GM19025 (cell line): ENCODE data around the gene TNIK.

ENCODE experiments used
- ATAC-seq: cut with Tn5 transposase; IDR thresholded peaks from one replicate; pipeline ENCODE4 v1.9.1; 2021; ENCODE audit warnings: mild to moderate bottlenecking, low read depth, moderate library complexity; ENCODE audit not compliant: unreplicated experiment

TNIK gene

DNA sequence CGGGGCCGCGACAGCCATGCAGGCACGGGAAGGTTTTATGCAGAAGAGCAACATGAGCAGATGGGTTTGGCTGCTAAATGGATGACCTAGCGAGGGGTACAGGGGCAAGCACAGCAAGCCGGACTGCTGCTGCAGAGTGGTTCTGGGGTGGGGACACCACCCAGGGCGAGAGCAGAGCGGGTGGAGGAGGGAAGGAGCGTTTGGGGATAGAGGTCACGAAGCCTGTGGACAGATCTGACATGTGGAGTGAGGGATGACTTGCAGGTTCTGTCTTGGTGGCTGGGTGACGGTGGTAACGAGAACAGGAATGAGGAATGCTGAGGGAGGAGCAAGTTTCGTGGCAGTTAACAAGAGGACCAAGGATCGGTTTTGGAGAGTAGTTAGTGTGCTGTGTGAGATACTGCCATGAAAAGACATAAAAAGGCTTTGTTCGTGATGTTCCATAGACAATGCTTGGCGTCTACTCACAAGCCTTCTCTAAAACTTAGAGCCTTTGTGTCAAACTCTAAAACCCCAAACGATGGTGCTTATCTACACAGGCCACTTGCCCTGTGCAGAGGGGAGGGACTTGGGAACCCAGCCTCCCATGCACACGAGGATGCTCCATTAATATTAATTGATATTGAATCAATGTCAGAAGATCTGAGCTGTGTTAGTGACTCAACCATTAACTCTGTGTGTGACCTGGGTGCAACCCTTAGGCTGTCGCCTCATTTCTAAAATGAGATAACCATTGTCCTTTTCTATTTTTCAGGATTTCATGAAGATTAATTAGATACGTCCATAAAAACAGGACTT is 301.0 kb downstream of the TNIK start:
- no peak for ATAC-seq

DNA sequence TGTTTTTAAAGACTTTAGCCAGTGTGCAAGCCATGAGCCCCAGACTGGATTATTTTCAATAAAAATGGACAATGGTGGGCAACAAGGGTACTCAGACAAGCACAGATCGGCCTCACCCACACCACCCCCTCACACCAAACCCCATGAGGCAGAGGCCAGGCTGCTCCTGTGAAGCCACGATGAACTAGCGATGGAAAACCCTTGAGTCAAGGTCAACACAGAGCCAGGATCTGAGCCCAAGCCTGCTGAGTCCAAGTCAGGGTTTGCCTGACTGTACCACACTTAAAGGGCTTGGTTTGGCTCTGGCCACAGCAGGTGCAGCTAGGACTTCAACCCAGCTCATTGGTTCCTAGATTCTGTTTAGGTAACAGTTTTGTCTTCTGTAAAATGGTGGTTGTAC is 302.2 kb downstream of the TNIK start:
- ATAC-seq = no peak

DNA sequence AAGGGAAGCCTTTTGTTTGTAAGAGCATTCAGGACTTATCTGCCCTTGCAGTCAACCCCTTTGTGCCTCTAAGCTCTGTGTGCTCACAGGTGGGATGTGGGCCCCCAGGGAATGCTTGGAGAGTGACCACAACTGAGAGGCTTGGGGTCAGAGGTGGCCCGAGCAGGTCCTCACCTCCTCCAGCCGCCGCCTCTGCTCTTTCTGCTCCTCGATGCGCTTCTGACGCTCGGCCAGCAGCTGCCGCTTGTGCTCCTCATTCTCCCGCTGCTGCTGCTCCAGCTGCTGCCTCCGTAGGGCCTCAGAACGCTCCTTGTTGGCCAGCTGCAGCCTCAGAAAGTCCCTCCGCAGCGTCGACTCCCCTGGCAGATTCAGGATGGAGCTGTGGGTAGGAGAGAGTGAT is 302.9 kb downstream of the TNIK start:
- ATAC-seq = no peak

- no peak for ATAC-seq
These were observed 303.7 kb downstream of the TNIK start for GRCh38 chr3:171156401-171157010.

DNA sequence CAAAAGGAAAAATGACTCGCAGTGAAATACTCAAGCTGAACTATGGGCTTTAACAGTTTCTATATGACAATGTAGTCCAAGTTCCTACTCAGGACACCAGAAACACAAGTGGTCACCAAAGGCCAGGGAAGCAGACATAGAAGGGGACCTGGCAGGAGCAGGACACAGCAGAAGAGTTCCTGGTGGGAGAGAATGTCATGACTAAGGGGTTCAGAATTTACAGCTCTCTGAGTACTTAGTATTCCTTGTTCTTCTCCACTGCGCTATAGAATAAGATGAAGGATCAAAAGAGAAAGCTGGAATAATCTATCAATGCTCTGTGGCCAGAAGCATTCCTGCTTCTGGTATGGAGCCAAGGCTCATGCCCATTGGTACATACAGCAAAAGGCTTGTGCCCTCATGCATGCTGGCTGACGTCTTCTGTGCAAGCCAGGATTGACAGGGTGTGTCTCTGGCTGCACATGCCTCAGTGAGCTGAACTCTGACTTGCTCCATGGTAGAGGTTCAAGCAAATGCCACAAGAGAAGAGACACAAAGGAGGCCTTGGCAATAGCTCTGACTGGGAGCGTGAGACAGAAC is 305.0 kb downstream of the TNIK start:
- ATAC-seq = no peak

- no peak for ATAC-seq
These were observed 309.3 kb downstream of the TNIK start for GRCh38 chr3:171150945-171151344.

GRCh38 chr3:171149526-171150116 is 310.6 kb downstream of the TNIK start:
- ATAC-seq = no peak

DNA sequence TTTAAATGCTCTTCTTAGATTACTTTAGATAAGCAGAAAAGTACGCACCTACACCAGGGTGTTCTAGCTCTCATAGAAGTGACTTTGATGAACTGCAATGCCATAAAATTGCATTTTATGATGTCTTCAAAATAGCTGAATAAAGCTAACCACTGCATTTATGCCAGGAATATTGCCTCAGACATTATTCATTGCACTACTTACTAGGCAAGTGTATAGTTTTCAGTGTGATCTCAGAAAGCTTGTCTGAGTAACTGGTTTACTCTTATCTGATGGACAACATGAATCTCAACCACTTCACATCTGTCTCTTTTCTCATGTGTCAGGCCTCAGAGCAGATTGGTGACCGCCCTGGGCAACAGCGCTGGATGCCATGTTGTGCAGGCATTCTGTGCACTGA is 314.4 kb downstream of the TNIK start:
- ATAC-seq = no peak

GRCh38 chr3:171142985-171143384 is 317.2 kb downstream of the TNIK start:
- no peak for ATAC-seq

GRCh38 chr3:171140246-171140645 is 320.0 kb downstream of the TNIK start:
- no peak for ATAC-seq

GRCh38 chr3:171138027-171138426 is 322.2 kb downstream of the TNIK start:
- ATAC-seq = no peak

- no peak for ATAC-seq
These were observed 324.7 kb downstream of the TNIK start for GRCh38 chr3:171135549-171135948.

GRCh38 chr3:171133796-171134569 is 326.2 kb downstream of the TNIK start:
- no peak for ATAC-seq

DNA sequence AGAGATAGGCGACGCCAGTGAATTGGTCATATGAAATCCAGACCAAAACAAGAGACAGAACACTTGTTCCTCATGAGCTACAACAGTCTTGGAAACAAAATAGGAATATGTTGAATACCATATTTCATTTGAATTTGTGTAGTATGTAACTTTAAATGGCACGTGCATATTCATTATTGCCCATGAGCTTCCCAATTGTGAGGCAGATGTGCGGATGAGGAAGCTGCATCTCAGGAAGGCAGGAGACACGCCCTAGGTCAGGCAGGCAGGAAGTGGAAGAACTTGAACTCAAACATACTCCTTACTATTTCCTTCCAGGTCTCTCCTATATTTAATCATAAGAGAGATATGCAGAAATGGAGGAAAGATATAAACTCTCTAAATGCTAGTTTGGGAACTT is 326.9 kb downstream of the TNIK start:
- ATAC-seq = no peak

DNA sequence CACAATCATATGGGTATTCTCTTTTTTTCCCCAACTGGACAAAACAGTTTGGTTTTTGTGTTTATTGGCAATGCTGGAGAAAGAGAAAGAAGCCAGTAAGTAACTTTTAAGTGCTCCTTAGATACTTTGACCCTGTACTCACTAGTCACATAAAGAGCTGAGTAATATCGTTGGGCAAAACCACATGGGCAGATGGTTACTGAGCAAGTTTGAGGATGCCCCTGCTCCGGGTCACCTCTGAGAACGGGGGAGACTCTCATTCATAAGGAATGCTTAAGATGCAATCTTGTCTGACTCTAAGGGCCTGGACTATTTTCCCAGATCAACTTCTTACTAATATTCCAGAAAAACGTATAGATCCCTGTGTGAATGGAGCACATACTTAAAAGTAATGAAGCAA is 327.3 kb downstream of the TNIK start:
- ATAC-seq = no peak

- ATAC-seq = no peak
These were observed 330.4 kb downstream of the TNIK start for GRCh38 chr3:171129827-171130226.

DNA sequence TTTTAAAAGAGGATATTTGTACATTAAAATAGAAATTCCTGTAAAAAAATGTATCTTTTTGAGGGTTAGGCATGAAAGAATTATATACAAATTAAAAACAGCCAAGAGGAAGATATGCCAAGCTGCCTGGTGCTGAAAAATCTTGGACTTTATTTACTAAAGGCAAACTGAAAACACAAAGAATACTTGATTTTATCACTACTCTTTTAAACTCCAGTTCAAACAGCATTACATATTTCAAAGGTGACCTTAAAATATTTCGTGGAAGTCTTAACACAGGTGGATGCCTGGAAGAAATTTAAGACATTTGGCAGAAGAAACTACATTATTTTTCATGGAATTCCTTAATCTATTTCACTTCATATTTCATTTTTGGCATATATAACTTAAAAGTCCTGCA is 332.6 kb downstream of the TNIK start:
- ATAC-seq = no peak

GRCh38 chr3:171126478-171127209 is 333.6 kb downstream of the TNIK start:
- no peak for ATAC-seq

DNA sequence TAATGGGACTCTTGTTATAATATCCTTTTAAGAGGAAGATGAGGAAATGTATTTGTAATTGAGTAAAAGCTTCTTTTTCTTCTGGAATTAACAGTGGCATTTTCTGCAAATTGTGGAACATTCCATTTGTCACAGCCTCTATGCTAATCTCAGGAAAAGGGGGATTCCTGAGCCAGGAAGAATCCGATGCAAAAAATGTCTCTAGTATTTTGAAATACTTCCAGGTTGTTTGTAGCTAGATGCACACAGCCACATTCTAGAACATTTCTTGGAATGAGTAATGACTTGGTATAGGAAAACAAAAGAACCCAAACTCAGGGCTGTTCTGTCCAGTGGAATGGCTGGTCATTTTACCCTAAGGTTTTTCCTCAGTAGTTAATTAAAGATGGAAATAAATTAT is 335.2 kb downstream of the TNIK start:
- no peak for ATAC-seq

DNA sequence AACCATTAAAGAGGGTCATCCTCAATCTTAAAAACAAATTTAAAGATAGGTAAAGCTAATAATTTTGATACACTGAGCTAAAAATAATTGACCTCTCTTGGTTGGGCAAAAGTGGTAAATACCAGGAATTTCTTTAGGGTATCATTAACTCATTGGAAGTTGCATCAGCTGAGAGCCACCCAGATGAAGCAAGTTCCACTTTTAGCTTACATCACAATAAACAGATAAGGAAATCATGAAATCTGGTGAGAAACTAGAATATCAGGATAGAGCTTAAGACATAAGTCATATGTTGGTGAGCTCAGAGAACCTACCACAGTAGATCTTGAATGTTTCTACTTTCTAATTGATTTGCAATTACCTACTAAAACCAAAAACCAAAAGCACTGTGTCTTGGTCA is 336.3 kb downstream of the TNIK start:
- no peak for ATAC-seq
